Caco-2 (cell line): ENCODE data around the gene DUSP6. TPM values are rescaled to one million over a fixed set of nuclear protein-coding genes. Genes with fewer than 3 reads are reported as not detected.
A peak's percentile ranks its signal among the peaks of the same experiment; 100 is the strongest.

ENCODE experiments used
- BruUV-seq: library from RNA; stranded (reverse); fragments of 400-500 nt; replicated peaks from 2 replicates; lab custom pipeline; 2021; lab: Mats Ljungman, UMichigan
- CTCF ChIA-PET: fragments of 300-600 bp; sonication (Branson Sonifier 250); formaldehyde crosslinking; loops from one replicate; lab custom pipeline; 2022; ENCODE audit warnings: antibody characterized with exemption; lab: Charles Lee
- POLR2A ChIA-PET: fragments of 300-600 bp; sonication (Branson Sonifier 250); formaldehyde crosslinking; loops from one replicate; lab custom pipeline; 2022; ENCODE audit warnings: antibody characterized with exemption; lab: Charles Lee
- DNase-seq, 2 experiments: peaks; one replicate each; pipeline versions ENCODE4 v3.0.0 to v3.0.0-alpha.2; 2020 to 2022
- H3K27me3 ChIP-seq: replicated peaks from 2 replicates; pipeline ENCODE4 v1.6.0; 2011; ENCODE audit warnings: low read length; ENCODE audit not compliant: control insufficient read depth, insufficient read depth
- H3K36me3 ChIP-seq: 2 replicates; pipeline ENCODE4 v1.5.1; 2011; ENCODE audit warnings: low read length; ENCODE audit not compliant: control insufficient read depth, insufficient read depth
- H3K4me1 ChIP-seq: fragments of 250-450 bp; sonication (Bioruptor Pico); 2 replicates; pipeline ENCODE4 v1.5.1; 2020; ENCODE audit warnings: mild to moderate bottlenecking
- H3K4me3 ChIP-seq: 2 replicates; pipeline ENCODE4 v1.5.1; 2011; ENCODE audit warnings: low read depth, mild to moderate bottlenecking, control low read depth, low read length
- H3K9me3 ChIP-seq: fragments of 250-450 bp; sonication (Bioruptor Pico); 2 replicates; pipeline ENCODE4 v1.5.1; 2020; ENCODE audit warnings: mild to moderate bottlenecking, moderate library complexity
- H3K27ac Mint-ChIP-seq: one replicate; pipeline ENCODE4 v1.8.0; 2022; ENCODE audit warnings: mixed read lengths; ENCODE audit not compliant: unreplicated experiment
- H3K27me3 Mint-ChIP-seq: one replicate; pipeline ENCODE4 v1.8.0; 2022; ENCODE audit warnings: mixed read lengths; ENCODE audit not compliant: insufficient read depth, unreplicated experiment
- H3K36me3 Mint-ChIP-seq: one replicate; pipeline ENCODE4 v1.8.0; 2022; ENCODE audit warnings: mild to moderate bottlenecking, mixed read lengths; ENCODE audit not compliant: insufficient read depth, unreplicated experiment
- H3K4me1 Mint-ChIP-seq: one replicate; pipeline ENCODE4 v1.8.0; 2022; ENCODE audit warnings: low read depth, mixed read lengths; ENCODE audit not compliant: unreplicated experiment
- H3K4me3 Mint-ChIP-seq: one replicate; pipeline ENCODE4 v1.8.0; 2022; ENCODE audit warnings: mild to moderate bottlenecking, moderate library complexity, mixed read lengths; ENCODE audit not compliant: unreplicated experiment
- H3K9me3 Mint-ChIP-seq: one replicate; pipeline ENCODE4 v1.8.0; 2022; ENCODE audit warnings: mixed read lengths; ENCODE audit not compliant: unreplicated experiment
- intact Hi-C: fragments of 100-400 bp; cut with micrococcal nuclease; formaldehyde crosslinking; loops from one replicate; pipeline ENCODE4 v1.10.0; 2022; ENCODE audit not compliant: unreplicated experiment
- total RNA-seq: library from RNA; stranded (reverse); gene quantifications from 2 replicates; pipeline ENCODE4 v1.2.3, GENCODE V29; 2022
- TF ChIP-seq, protein P1 (sequence below), 2 experiments: fragments of 200-600 bp in 1 of 2; IDR thresholded peaks; 1 replicate in 1 of 2; 2 replicates in 1 of 2; pipeline versions ENCODE4 v1.5.1 to v1.8.0; 2011 to 2022; ENCODE audit warnings: antibody characterized with exemption in 1 of 2, control low read depth in 1 of 2, inconsistent platforms in 1 of 2, low read depth in 1 of 2, low read length in 1 of 2, mild to moderate bottlenecking in 1 of 2, moderate library complexity in 1 of 2; ENCODE audit not compliant: insufficient read depth in 1 of 2, severe bottlenecking in 1 of 2, unreplicated experiment in 1 of 2

Gene DUSP6
- total RNA-seq, 1 experiment from 2014 or later = 22.4 TPM

DNA sequence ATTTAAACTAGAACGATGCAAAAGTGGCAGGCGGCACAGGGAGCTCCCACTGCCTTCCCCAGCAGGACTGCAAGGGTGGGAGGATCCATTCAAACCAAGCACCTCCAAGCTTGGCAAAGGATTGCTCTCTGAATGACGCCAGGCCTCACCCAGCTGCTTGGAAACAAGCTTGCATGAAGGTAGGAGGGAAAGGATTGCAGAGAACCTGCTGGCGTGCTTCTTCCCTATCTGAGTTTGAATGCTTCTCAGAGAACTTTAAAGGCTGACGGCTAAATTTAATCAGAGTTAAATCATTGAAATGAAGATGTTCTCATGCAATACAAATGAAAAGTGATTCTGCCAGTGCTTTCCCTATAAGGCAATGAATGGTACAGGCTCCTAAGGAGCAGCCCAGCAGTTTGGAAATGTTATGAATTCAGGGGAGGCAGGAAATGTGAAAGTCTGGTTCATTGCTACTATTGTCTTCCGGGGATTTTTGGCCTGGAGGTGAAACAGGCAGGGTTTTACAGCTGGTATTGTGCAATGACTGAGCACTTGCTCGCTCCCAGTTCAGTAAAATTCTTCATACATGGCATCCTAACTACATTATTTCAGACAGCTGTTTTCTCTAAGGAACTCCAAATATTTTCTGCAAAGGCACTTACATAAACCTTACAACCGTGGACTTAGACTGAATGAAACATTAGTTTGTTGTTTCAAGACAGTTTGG lies 31.9 kb upstream of the DUSP6 start:
- Histone ChIP-seq H3K4me3 (no peak overlapping the region), H3K27me3 (no peaks in the 10 kb centered on the region), H3K9me3 (no peaks in the 10 kb centered on the region), H3K4me1 (peaks cover 75% of the 10 kb centered on the region), H3K36me3 (no peaks in the 10 kb centered on the region)
- Mint-ChIP-seq H3K4me3 (no peak overlapping the region), H3K27ac (peak overlapping the region; percentile 95), H3K27me3 (no peaks in the 10 kb centered on the region), H3K9me3 (no peaks in the 10 kb centered on the region), H3K4me1 (peaks cover 47% of the 10 kb centered on the region), H3K36me3 (peaks cover 7% of the 10 kb centered on the region)
- intact Hi-C loops = no loop called here
- POLR2A ChIA-PET = interaction anchor here (4.7 kb wide), 1 partner anchor 31 kb away, joined by 23 read pairs; the partner anchor contains the start of gene DUSP6
- BruUV-seq = no TSS peak
- TF ChIP-seq, protein P1, sequence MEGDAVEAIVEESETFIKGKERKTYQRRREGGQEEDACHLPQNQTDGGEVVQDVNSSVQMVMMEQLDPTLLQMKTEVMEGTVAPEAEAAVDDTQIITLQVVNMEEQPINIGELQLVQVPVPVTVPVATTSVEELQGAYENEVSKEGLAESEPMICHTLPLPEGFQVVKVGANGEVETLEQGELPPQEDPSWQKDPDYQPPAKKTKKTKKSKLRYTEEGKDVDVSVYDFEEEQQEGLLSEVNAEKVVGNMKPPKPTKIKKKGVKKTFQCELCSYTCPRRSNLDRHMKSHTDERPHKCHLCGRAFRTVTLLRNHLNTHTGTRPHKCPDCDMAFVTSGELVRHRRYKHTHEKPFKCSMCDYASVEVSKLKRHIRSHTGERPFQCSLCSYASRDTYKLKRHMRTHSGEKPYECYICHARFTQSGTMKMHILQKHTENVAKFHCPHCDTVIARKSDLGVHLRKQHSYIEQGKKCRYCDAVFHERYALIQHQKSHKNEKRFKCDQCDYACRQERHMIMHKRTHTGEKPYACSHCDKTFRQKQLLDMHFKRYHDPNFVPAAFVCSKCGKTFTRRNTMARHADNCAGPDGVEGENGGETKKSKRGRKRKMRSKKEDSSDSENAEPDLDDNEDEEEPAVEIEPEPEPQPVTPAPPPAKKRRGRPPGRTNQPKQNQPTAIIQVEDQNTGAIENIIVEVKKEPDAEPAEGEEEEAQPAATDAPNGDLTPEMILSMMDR (IDR thresholded peaks at IDR 0.05; ENCODE audit: insufficient read depth in 1 of 2, low read depth in 1 of 2, low read length in 1 of 2, severe bottlenecking in 1 of 2, unreplicated experiment in 1 of 2) = no peak
- peak in 1 of 2 experiments; percentile 47 for DNase-seq
- CTCF ChIA-PET = interaction anchor here (1.0 kb wide), 1 partner anchor 68 kb away, joined by 3 read pairs; no protein-coding TSS in a partner anchor

DNA sequence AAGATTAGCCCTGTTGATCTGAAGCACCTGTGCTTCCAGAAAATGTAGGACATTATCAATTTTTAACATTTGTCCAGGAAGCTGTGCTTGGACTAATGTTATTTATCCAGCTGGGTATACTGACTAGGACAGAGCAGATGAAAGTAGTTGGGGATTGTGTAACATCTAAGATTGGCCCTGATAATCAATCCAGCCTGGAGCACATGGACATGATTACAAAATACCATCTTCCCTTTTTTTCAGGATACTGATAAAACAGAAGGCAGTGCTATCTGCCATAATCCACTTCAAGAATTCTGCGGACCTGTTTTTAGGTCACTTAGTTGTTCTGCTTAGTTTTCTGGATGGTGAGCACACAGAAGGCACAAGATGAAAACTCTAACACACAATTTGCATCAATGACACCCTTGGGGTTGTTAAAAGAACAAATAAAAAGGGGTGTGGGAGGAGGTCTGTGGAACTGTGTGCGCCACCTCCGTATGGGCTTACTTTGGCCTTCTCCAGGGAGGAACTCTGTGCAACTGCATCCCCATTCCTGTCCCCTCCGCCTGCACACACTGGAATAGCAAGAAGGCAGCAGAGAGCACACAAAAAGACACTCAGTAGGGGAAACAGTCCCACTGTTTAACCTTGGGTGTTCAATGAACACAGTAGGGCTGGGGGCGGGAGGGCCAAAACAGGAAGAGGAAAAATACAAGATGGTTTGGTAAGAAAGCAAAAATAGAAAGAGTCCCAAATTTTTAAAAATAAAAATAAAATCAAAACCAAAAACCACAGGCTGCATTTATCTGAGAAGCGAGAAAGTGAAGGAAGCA lies 31.1 kb upstream of the DUSP6 start:
- H3K4me1 Mint-ChIP-seq = peaks cover 47% of the 10 kb centered on the region
- intact Hi-C loops = no loop called here
- DNase-seq = peak; percentile 51 to 62
- Histone ChIP-seq H3K27me3 (no peaks in the 10 kb centered on the region), H3K36me3 (no peaks in the 10 kb centered on the region), H3K4me3 (no peak overlapping the region), H3K4me1 (peaks cover 77% of the 10 kb centered on the region), H3K9me3 (no peaks in the 10 kb centered on the region)
- no TSS peak for BruUV-seq
- peak overlapping the region; percentile 53 for H3K4me3 Mint-ChIP-seq
- H3K27me3 Mint-ChIP-seq = no peaks in the 10 kb centered on the region
- H3K9me3 Mint-ChIP-seq = no peaks in the 10 kb centered on the region
- POLR2A ChIA-PET = interaction anchor here (4.7 kb wide), 1 partner anchor 30 kb away, joined by 23 read pairs; the partner anchor contains the start of gene DUSP6
- CTCF ChIA-PET = interaction anchor here (1.0 kb wide), 1 partner anchor 69 kb away, joined by 3 read pairs; no protein-coding TSS in a partner anchor
- H3K27ac Mint-ChIP-seq = peak overlapping the region; percentile 95
- TF ChIP-seq, protein P1 (IDR thresholded peaks at IDR 0.05; ENCODE audit: insufficient read depth in 1 of 2, low read depth in 1 of 2, low read length in 1 of 2, severe bottlenecking in 1 of 2, unreplicated experiment in 1 of 2) = no peak
- H3K36me3 Mint-ChIP-seq = peaks cover 10% of the 10 kb centered on the region

DNA sequence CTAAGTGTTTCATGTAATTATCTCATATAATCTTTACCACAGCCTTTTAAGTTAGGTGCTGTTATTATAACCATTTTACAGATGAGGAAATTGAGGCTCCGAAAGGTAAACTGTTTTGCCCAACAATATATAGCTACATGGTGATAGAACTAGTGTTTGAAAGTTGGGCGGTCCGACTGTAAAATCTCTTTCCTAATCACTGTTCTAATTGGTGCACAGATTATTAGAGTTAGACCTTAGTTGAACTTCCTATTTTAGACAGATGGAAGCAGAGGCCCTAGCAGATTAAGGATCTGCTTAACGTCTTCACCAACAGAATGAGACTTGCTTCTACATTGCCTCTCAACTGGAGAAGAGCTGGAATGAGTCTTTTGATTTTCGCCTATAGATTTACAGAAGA lies 30.0 kb upstream of the DUSP6 start:
- intact Hi-C loops = no loop called here
- CTCF ChIA-PET = no interaction called here
- no peak overlapping the region for H3K4me3 Mint-ChIP-seq

More for the DNA sequence above, 30.0 kb upstream of the DUSP6 start:
- H3K27me3 Mint-ChIP-seq = no peaks in the 10 kb centered on the region
- peaks cover 54% of the 10 kb centered on the region for H3K4me1 Mint-ChIP-seq
- H3K9me3 ChIP-seq = no peaks in the 10 kb centered on the region
- no peaks in the 10 kb centered on the region for H3K9me3 Mint-ChIP-seq
- peaks cover 10% of the 10 kb centered on the region for H3K36me3 Mint-ChIP-seq
- no peaks in the 10 kb centered on the region for H3K27me3 ChIP-seq
- peak overlapping the region; percentile 95 for H3K27ac Mint-ChIP-seq
- peaks cover 88% of the 10 kb centered on the region for H3K4me1 ChIP-seq
- TF ChIP-seq, protein P1 (IDR thresholded peaks at IDR 0.05; ENCODE audit: insufficient read depth in 1 of 2, low read depth in 1 of 2, low read length in 1 of 2, severe bottlenecking in 1 of 2, unreplicated experiment in 1 of 2) = no peak
- H3K4me3 ChIP-seq = no peak overlapping the region
- POLR2A ChIA-PET = interaction anchor here (4.7 kb wide), 1 partner anchor 29 kb away, joined by 23 read pairs; the partner anchor contains the start of gene DUSP6
- H3K36me3 ChIP-seq = no peaks in the 10 kb centered on the region
- no peak for DNase-seq
- BruUV-seq = no TSS peak
